HG02970 (cell line): ENCODE data around the gene NT5C3B.
"Not testable (repeated sequence)": the region's sequence is repeated elsewhere in the genome, so short reads cannot be mapped to it uniquely, and the experiment has no call there.

ENCODE experiments used
- ATAC-seq: cut with Tn5 transposase; IDR thresholded peaks from one replicate; pipeline ENCODE4 v1.9.1; 2021; ENCODE audit warnings: mild to moderate bottlenecking, moderate library complexity, moderate number of reproducible peaks; ENCODE audit not compliant: unreplicated experiment, low FRiP score

NT5C3B gene

DNA sequence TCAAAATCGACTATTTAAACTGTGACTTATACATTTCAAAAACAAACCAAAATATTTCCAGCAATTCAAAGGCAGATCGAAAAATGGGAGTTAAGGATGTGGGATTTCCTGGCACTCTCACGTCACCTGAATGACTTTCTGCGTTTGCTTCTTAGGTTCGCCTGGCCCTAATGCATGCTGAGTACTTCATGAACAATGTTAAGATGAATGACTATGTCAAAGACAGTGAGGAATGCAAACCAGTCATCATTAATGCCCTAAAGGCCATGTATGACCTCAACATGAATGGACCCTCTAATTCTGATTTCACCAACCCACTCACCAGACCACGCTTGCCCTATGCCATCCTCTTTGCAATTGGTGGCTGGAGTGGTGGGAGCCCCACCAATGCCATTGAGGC is 8.9 kb upstream of the NT5C3B start:
- ATAC-seq: no peak

DNA sequence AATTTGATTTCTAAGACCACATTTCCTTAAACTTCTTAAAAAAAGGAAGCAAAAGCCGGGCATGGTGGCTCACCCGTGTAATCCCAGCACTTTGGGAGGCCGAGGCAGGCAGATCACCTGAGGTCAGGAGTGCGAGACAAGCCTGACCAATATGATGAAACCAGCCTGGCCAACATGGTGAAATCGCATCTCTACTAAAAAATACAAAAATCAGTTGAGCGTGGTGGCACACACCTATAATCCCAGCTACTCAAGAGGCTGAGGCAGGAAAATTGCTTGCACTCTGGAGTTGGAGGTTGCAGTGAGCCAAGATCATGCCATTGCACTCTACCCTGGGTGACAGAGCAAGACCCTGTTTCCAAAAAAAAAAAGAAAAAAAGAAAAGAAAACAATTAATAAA is 4.7 kb upstream of the NT5C3B start:
- ATAC-seq: not testable (repeated sequence)

DNA sequence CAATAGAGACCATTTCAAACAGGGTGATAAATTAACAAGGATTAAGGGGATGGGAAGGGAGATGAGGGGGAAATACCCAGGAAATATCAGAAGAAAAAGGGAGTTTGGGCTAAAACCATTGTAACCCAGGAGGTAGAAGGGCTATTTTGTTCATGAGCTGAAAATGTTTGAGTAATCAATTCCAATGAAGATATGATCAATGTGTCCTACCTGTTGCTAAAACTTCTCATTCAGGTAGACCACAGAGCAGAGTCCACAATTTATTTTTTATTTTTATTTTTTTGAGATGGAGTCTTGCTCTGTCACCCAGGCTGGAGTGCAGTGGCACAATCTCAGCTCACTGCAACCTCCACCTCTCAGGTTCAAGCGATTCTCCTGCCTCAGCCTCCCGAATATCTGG is 3.4 kb upstream of the NT5C3B start:
- ATAC-seq: not testable (repeated sequence)

DNA sequence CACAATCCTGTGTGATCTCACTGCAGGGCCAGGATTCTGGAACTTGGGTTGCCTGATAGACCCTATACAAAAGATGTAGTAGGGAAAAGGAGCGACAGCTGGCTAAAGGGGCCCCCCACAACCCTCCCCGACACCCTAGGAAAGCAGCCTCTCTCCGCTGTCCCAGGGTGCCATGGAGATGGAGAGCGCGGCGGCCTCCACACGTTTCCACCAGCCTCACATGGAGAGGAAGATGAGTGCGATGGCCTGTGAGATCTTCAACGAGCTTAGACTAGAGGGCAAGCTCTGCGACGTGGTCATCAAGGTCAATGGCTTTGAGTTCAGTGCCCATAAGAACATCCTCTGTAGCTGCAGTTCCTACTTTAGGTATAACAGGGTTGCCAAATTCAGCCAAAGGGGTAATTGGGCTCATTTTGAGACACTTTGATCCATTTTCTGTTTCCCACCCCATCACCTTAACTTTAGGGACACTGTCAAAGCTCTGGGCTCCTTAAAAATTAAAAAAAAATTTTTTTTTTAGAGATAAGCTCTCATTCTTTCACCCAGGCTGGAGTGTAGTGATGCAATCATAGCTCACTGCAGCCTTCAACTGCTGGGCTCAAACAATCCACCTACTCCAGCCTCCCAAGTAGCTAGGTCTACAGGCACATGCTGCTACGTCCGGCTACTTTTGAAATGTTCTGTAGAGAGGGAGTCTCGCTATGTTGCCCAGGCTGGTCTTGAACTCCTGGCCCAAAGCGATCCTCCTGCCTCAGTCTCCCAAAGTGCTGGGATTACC is 1.9 kb upstream of the NT5C3B start, which contains the start of gene KLHL10:
TSS of gene KLHL10 (plus strand) at position 65 of the 778 bp plus-strand sequence. CDS start at position 173, 108 bp downstream.
- ATAC-seq: no peak

DNA sequence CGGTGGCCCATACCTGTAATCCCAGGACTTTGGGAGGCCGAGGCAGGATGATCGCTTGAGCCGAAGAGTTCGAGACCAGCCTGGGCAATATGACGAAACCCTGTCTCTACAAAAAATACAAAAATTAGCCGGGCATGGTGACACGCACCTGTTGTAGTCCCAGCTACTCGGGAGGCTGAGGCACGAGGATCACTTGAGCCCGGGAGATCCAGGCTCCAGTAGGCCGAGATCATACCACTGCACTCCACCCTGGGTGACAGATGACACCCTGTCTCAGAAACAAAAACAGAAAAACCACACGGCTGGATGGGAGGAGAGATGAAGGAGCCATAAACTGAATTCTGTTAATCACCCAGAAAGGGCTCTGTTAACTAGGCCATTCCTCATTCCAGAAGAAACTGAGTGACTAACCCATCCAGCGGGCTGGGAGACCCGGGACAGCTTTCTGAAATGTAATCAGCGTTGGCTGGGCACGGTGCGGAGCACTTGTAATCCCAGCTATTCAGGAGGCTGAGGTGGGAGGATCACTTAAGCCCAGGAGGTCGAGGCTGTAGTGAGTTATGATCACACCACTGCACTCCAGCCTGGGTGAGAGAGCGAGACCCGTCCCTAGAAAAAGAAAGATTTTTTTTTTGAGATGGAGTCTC is 641 bp upstream of the NT5C3B start:
- ATAC-seq: no peak

DNA sequence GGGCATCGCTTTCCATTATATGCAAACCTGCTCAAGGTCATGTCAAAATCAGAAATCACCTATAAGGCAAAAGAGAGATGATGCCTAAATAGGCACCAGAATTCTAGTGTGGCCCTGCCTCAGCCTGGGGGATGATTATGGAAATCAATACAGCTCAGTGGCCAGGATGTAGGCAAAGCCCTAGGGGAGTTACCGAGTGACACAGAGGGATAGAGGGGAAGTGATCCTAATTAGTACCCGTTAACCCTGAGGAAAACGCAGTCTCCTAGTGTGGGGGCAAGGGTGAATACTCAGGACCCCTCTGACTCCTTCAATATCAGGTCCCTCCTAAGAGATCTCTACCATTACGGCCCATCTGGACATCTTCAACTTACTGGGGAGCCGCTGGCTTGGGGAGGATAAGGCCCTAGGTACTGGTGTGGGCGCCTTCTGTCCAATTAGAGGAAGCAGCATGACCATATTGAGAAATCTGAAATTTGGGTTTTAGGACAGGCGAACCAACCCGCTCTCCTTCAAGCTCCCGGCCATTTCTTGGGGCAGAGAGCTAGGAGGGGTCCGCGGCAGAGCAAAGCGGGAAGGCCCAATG is 725 bp downstream of the NT5C3B start:
- ATAC-seq: no peak

DNA sequence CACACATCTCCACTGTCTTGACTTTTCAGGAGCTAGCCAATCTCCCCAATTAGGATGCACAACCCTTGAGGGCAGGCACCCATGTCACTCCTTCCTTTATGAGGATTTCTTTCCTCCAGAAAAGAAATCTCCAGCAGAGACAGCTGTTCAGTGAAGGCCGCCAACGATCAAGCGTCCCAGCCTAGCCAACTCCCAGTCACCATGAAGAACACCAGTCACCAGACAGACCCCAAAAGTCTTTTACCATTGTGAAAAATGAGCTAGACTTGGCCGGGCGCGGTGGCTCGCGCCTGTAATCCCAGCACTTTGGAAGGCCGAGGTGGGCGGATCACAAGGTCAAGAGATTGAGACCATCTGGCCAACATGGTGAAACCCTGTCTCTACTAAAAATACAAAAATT is 6.1 kb downstream of the NT5C3B start:
- ATAC-seq: not testable (repeated sequence)

DNA sequence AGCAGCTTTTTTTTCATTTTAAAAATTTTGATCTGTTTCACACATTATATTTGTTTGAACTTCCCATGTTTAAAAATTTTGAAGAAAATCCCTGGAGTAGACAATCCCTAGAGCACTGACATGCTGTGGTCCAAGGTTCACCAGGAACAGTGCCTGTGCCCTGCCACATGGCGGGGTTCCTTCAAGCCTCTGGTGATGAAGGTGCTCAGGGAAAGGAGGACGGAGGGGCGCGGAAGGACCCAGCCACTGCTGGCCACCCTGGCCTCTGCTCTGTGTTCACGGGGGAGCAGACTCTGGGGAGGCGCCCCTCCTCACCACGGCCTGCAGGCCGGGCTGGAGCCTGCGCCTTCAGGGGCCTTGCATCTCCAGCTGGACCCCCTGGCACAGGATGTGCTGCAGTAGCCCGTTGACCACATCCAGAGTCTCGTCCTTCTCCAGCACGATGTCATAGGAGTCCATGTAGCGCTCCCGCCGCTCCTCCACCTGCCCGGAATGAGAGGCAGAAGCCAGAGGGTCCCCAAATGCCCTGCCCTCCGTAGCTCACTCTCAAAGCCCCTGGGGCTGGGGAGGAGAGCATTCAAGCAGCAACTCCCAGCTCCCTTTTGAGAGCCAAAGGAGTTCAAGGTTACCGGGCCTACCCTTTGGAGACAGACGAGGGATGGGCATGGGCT is 10.7 kb downstream of the NT5C3B start:
- ATAC-seq: no peak

DNA sequence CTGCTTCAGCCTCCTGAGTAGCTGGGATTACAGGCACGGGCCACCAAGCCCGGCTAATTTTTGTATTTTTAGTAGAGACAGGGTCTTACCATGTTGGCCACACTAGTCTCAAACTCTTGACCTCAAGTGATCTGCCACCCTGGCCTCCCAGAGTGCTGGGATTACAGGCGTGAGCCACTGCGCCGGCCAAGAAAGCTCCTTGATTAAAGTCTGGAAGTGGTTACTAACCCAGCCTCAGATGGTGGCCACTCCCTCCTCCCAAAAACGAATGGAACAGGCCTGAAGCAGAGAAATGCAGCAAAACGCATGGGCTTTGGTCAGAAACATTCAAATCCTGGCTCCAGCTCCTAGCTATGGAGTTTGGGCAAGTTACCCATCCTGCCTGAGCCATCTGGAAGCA is 11.9 kb downstream of the NT5C3B start:
- no peak for ATAC-seq

DNA sequence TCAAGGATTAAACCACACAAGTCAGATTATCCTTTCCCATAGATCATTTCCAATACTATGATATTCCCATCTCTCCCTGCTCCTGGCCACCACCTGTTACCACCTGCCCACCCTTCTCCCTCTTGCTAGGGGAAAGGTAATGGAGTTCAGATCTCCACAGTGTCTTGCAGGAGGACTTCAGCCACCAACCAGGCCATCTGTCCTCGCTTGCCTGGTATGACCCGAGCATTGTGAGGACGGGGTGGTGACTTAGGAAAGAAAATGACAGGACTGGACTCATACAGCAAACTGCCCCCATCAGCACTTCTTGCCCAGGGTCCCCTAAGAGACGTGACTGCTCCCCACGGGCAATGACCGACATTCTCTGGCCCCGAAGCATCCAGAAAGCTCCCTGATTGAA is 12.5 kb downstream of the NT5C3B start:
- ATAC-seq: no peak

DNA sequence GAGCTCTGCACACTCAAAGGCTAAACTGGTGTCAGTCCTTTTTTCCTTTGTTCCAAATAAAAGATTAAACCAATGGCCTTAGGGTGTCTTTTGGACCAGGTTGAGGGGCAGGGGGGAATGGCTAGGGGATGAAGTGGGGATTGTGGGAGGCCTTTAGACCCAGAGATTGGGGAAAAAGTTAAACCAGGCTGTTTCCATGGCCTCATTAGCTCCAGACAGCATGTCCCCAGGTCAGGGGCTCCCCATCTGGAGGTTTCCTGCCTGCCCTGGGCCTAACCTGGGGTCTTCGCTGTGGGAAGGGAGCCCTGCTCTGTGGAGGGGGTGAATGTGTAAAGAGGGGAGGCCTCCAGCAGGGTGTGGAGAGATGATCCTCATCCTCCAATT is 12.9 kb downstream of the NT5C3B start:
- ATAC-seq: no peak

DNA sequence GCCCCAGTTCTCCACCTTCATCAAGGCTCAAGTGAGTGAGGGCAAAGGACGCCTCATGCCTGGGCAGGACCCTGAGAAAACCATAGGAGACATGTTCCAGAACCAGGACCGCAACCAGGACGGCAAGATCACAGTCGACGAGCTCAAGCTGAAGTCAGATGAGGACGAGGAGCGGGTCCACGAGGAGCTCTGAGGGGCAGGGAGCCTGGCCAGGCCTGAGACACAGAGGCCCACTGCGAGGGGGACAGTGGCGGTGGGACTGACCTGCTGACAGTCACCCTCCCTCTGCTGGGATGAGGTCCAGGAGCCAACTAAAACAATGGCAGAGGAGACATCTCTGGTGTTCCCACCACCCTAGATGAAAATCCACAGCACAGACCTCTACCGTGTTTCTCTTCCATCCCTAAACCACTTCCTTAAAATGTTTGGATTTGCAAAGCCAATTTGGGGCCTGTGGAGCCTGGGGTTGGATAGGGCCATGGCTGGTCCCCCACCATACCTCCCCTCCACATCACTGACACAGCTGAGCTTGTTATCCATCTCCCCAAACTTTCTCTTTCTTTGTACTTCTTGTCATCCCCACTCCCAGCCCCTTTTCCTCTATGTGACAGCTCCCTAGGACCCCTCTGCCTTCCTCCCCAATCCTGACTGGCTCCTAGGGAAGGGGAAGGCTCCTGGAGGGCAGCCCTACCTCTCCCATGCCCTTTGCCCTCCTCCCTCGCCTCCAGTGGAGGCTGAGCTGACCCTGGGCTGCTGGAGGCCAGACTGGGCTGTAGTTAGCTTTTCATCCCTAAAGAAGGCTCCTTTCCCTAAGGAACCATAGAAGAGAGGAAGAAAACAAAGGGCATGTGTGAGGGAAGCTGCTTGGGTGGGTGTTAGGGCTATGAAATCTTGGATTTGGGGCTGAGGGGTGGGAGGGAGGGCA is 13.6 kb downstream of the NT5C3B start:
- no peak for ATAC-seq

DNA sequence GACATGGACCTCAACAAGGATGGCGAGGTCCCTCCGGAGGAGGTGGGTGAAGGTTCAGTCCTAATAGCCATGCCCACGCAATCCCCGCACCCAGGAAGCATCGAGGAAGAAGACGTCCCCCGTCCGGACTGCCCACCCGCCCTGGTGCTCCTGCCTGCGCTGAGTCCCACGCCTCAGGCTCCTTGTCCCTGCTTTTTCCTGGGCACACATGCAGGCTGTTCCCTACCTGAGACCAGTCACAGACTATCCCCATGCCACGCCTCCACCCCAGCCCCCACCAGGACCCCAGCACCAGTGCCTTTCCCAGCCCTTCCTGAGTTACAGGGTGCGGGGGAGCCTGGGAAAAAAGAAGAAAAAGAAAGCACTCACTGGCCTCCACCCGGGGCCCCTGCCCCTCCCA is 14.3 kb downstream of the NT5C3B start:
- no peak for ATAC-seq

DNA sequence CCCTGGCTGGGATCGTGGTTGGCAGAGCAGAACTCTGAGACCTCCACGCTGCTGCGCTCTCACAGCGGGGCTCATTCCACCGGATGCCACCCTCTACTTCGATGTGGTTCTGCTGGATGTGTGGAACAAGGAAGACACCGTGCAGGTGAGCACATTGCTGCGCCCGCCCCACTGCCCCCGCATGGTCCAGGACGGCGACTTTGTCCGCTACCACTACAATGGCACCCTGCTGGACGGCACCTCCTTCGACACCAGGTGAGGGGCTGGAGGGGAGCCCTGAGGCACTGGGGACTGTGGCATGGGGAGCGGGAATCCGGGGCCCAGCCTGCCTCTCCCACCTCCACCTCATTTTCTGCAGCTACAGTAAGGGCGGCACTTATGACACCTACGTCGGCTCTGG is 18.0 kb downstream of the NT5C3B start:
- ATAC-seq: no peak

DNA sequence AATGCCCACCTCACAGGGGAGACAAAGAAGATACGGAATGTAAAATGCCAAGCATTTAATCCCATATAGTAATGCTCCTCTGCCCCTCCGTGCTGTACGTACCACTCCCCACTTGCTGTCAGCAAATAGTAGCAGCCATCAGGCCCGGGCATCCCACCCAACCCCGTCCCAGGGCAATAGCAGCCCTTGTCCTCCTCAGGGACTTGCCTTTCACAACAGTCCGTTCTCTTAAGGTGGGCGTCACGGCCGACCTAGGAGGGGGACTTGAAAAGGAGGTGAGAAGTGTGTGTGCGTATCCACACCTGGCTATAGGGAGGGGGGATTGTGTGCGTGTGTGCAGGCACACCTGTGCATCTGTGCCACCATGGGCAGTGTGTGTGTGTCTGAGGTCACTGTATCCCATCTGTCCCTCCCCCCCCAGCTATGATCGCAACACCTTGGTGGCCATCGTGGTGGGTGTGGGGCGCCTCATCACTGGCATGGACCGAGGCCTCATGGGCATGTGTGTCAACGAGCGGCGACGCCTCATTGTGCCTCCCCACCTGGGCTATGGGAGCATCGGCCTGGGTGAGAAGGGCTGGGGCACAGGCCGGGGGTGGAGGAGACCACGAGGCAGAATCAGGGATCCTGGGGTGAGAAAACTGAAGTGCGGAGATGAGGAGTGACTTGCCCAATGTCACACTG is 19.3 kb downstream of the NT5C3B start:
- no peak for ATAC-seq

DNA sequence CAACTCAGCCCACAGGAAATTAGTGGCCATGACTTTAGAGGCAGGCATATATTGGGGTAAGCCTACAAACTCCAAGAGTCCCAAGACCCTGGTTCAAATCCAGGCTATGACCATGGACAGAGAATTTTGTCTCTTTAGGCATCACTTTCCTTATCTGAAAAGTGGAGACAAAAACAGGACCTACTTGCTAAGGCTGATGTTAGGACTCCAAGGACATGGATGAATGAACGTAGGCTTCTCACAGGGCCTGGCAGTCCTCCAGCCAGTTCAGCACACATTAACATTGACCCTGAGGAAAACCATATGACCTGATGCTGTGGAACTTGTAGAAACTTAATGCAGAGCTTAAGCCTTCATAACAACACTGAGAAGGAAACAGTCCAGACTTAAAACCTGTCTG is 21.8 kb downstream of the NT5C3B start:
- no peak for ATAC-seq

DNA sequence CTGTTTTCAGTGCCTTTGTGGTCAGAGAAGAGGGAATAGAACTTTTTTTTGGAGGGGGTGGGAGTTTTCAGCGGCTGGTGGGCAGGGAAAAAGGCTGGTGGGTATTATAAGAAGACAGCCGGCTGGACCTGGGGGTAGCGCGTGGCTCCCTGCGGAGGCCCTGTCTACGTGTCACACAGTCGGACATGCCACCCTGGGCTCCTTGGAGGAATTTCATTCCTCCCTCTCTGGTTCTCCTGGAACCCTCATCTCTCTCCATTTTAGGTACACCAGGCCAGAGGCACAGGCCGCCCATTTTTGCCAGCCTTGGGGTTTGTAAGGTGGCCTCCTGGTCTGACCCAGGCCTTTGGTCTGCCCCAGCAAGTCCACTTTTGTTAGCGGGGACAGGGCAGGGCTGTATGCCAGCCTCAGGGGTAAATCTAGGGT is 22.3 kb downstream of the NT5C3B start:
- no peak for ATAC-seq

DNA sequence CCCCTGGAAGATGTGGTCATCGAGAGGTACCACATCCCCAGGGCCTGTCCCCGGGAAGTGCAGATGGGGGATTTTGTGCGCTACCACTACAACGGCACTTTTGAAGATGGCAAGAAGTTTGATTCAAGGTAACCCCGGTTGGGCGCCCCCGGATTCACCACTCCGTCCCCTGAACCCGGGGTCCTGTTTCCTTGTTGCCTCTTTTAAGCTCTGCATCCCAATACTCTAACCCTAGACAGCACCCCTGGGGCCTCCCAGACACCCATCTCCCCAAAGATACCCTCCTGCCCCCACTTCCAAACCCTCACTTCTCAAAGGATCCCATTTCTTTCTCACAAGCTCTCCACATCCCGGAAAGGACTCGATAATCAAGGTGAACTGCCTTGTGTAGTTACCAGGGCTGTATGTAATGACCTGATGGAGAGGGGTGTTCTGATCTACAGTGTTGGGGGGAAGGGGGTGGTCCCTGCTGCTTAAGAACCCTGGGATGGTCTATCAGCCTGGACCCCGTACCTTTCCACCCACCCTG is 22.8 kb downstream of the NT5C3B start:
- no peak for ATAC-seq

DNA sequence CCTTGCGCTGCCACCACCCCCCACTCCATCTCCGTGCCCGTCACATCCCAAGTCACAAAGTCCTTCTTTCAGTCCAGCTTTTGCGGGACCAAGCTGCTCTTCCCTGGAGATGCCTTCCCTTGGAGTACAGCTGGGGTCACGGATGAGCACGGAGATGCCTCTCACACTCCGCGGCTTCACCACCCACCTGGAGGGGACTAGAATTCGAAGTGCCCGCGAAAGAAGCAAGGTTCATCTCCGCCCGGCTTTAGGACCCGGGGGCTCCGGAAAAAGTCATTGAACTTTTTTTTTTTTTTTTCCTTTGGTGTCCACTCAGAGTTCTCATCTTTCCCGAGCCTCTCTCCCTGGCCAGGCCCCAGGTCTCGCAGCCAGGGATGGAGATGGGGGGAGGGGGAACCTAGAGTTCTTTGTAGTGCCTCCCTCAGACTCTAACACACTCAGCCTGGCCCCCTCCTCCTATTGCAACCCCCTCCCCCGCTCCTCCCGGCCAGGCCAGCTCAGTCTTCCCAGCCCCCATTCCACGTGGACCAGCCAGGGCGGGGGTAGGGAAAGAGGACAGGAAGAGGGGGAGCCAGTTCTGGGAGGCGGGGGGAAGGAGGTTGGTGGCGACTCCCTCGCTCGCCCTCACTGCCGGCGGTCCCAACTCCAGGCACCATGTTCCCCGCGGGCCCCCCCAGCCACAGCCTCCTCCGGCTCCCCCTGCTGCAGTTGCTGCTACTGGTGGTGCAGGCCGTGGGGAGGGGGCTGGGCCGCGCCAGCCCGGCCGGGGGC is 23.5 kb downstream of the NT5C3B start, which contains the start of gene FKBP10:
TSS of gene FKBP10 (plus strand) at position 624 of the 771 bp plus-strand sequence. CDS start at position 655, 31 bp downstream.
- ATAC-seq: no peak
